H9 (cell line): ENCODE results near the gene PICALM. TPM values are rescaled to one million over a fixed set of nuclear protein-coding genes. Genes with fewer than 3 reads are reported as not detected.

Experiments
- DNase-seq: peaks from one replicate; pipeline ENCODE4 v3.0.0-alpha.2; 2017
- H2AFZ ChIP-seq: one replicate; pipeline ENCODE4 v1.6.1; 2013; ENCODE audit warnings: mild to moderate bottlenecking, low read length, control low read depth, moderate library complexity
- H2AK5ac ChIP-seq: 2 replicates; pipeline ENCODE4 v1.6.1; 2013; ENCODE audit warnings: low read length, control low read depth, mixed read lengths; ENCODE audit not compliant: insufficient read length
- H2BK120ac ChIP-seq: one replicate; pipeline ENCODE4 v1.6.1; 2013; ENCODE audit warnings: low read depth, mild to moderate bottlenecking, low read length, control low read depth, inconsistent platforms; ENCODE audit not compliant: poor library complexity, severe bottlenecking
- H2BK12ac ChIP-seq: 2 replicates; pipeline ENCODE4 v1.6.1; 2013; ENCODE audit warnings: low read length, control low read depth, mixed read lengths, low read depth; ENCODE audit not compliant: insufficient read length
- H2BK15ac ChIP-seq: 2 replicates; pipeline ENCODE4 v1.6.1; 2013; ENCODE audit warnings: low read depth, low read length, control low read depth
- H2BK20ac ChIP-seq: one replicate; pipeline ENCODE4 v1.6.1; 2013; ENCODE audit warnings: low read depth, mild to moderate bottlenecking, low read length, control low read depth, inconsistent platforms; ENCODE audit not compliant: poor library complexity, severe bottlenecking
- H2BK5ac ChIP-seq: 2 replicates; pipeline ENCODE4 v1.6.1; 2013; ENCODE audit warnings: low read length, control low read depth, mixed read lengths; ENCODE audit not compliant: insufficient read length
- H3K14ac ChIP-seq: 2 replicates; pipeline ENCODE4 v1.6.1; 2013; ENCODE audit warnings: low read length, control low read depth; ENCODE audit not compliant: insufficient read depth
- H3K18ac ChIP-seq: 2 replicates; pipeline ENCODE4 v1.6.1; 2013; ENCODE audit warnings: low read depth, mild to moderate bottlenecking, mixed read lengths, low read length, control low read depth; ENCODE audit not compliant: insufficient read length
- H3K23ac ChIP-seq: 2 replicates; pipeline ENCODE4 v1.6.1; 2013; ENCODE audit warnings: low read length, control low read depth, mixed read lengths, low read depth; ENCODE audit not compliant: insufficient read length
- H3K23me2 ChIP-seq: 2 replicates; pipeline ENCODE4 v1.6.1; 2013; ENCODE audit warnings: low read depth, mild to moderate bottlenecking, mixed read lengths, low read length, control low read depth; ENCODE audit not compliant: insufficient read length, poor library complexity, severe bottlenecking
- H3K27ac ChIP-seq: 2 replicates; pipeline ENCODE4 v1.5.1; 2013; ENCODE audit warnings: low read length, control low read depth, mixed read lengths, low read depth; ENCODE audit not compliant: insufficient read length
- H3K27me3 ChIP-seq: 2 replicates; pipeline ENCODE4 v1.6.1; 2013; ENCODE audit warnings: low read length, control low read depth, inconsistent platforms; ENCODE audit not compliant: insufficient read depth
- H3K4ac ChIP-seq: 2 replicates; pipeline ENCODE4 v1.6.1; 2013; ENCODE audit warnings: low read depth, mild to moderate bottlenecking, control low read depth, inconsistent platforms, low read length, moderate library complexity
- H3K4me1 ChIP-seq: 2 replicates; pipeline ENCODE4 v1.6.1; 2013; ENCODE audit warnings: low read length, control low read depth, inconsistent platforms; ENCODE audit not compliant: insufficient read depth
- H3K4me2 ChIP-seq: 2 replicates; pipeline ENCODE4 v1.6.1; 2013; ENCODE audit warnings: low read length, control low read depth, mixed read lengths; ENCODE audit not compliant: insufficient read length, insufficient read depth
- H3K56ac ChIP-seq: 2 replicates; pipeline ENCODE4 v1.6.1; 2013; ENCODE audit warnings: low read depth, mild to moderate bottlenecking, mixed read lengths, low read length, control low read depth; ENCODE audit not compliant: insufficient read length
- H3K79me1 ChIP-seq: 2 replicates; pipeline ENCODE4 v1.6.1; 2013; ENCODE audit warnings: low read depth, mild to moderate bottlenecking, moderate library complexity, low read length, control low read depth, inconsistent platforms; ENCODE audit not compliant: insufficient read depth, poor library complexity, severe bottlenecking
- H3K79me2 ChIP-seq: 2 replicates; pipeline ENCODE4 v1.6.1; 2013; ENCODE audit warnings: low read length, control low read depth, inconsistent platforms; ENCODE audit not compliant: insufficient read depth
- H3K9ac ChIP-seq: 2 replicates; pipeline ENCODE4 v1.6.1; 2013; ENCODE audit warnings: low read length, control low read depth, mixed read lengths; ENCODE audit not compliant: insufficient read length; ENCODE audit errors: extremely low read depth
- H3K9me3 ChIP-seq: one replicate; pipeline ENCODE4 v1.6.1; 2013; ENCODE audit warnings: low read depth, low read length, inconsistent platforms; ENCODE audit not compliant: control insufficient read depth
- H3T11ph ChIP-seq: one replicate; pipeline ENCODE4 v1.6.1; 2013; ENCODE audit warnings: mild to moderate bottlenecking, low read length, control low read depth, inconsistent platforms
- H4K20me1 ChIP-seq: one replicate; pipeline ENCODE4 v1.6.1; 2013; ENCODE audit not compliant: control insufficient read depth, insufficient read length, insufficient read depth
- H4K5ac ChIP-seq: 2 replicates; pipeline ENCODE4 v1.6.1; 2013; ENCODE audit warnings: low read depth, mild to moderate bottlenecking, mixed read lengths, low read length, control low read depth; ENCODE audit not compliant: insufficient read length
- H4K8ac ChIP-seq: replicated peaks from 2 replicates; pipeline ENCODE4 v1.6.1; 2013; ENCODE audit warnings: low read length, control low read depth, mixed read lengths, low read depth; ENCODE audit not compliant: insufficient read length
- H4K91ac ChIP-seq: 2 replicates; pipeline ENCODE4 v1.6.1; 2013; ENCODE audit warnings: low read depth, mild to moderate bottlenecking, moderate library complexity, mixed read lengths, low read length, control low read depth; ENCODE audit not compliant: insufficient read length
- H3K27ac Mint-ChIP-seq, 3 experiments: 2 replicates in 2 of 3; 3 replicates in 1 of 3; pipeline ENCODE4 v1.8.0; 2020 to 2021; ENCODE audit warnings: mixed read lengths in 3 of 3, mild to moderate bottlenecking in 1 of 3, moderate library complexity in 1 of 3
- H3K27me3 Mint-ChIP-seq: 2 replicates; pipeline ENCODE4 v1.8.0; 2021; ENCODE audit warnings: low read depth, mild to moderate bottlenecking, moderate library complexity, mixed read lengths
- H3K36me3 Mint-ChIP-seq, 3 experiments: 2 replicates in 2 of 3; 3 replicates in 1 of 3; pipeline ENCODE4 v1.8.0; 2020 to 2021; ENCODE audit warnings: low read depth in 3 of 3, mixed read lengths in 3 of 3; ENCODE audit not compliant: insufficient read depth in 1 of 3
- H3K4me1 Mint-ChIP-seq, 2 experiments: 2 replicates each; pipeline ENCODE4 v1.8.0; 2020; ENCODE audit warnings: mixed read lengths in 2 of 2
- H3K4me3 Mint-ChIP-seq, 2 experiments: 2 replicates in 1 of 2; 3 replicates in 1 of 2; pipeline ENCODE4 v1.8.0; 2020 to 2021; ENCODE audit warnings: mild to moderate bottlenecking in 2 of 2, mixed read lengths in 2 of 2, moderate library complexity in 1 of 2
- H3K9me3 Mint-ChIP-seq, 2 experiments: 2 replicates in 1 of 2; 3 replicates in 1 of 2; pipeline ENCODE4 v1.8.0; 2020; ENCODE audit warnings: mild to moderate bottlenecking in 2 of 2, mixed read lengths in 2 of 2, moderate library complexity in 1 of 2
- CTCF ChIP-seq: fragments of 200-600 bp; sonication (generic); conservative IDR thresholded peaks from 3 replicates; pipeline ENCODE4 v1.8.0; 2021; ENCODE audit warnings: antibody characterized with exemption, mild to moderate bottlenecking
- whole genome bisulfite sequencing: extraction: QIAGEN DNeasy Blood & Tissue Kit; methylation state at CpG from one replicate; pipeline ENCODE4 v1.1.7; 2013; ENCODE audit warnings: missing lambda C conversion rate, low lambda C conversion rate, mixed read lengths; ENCODE audit not compliant: insufficient read length; ENCODE audit errors: extremely low coverage; 5-methylcytosine and 5-hydroxymethylcytosine counted together
- total RNA-seq: library from RNA; stranded (reverse); gene quantifications from 2 replicates; pipeline ENCODE4 v1.2.1, GENCODE V29; 2021

The PICALM gene
- total RNA-seq, 1 experiment from 2014 or later, result 76.4 TPM

GRCh38 chr11:86081455-86081854 is 12.6 kb upstream of the PICALM start:
- Histone ChIP-seq H4K5ac (no peak overlapping the region), H4K8ac (no peak overlapping the region), H3K4me2 (no peak overlapping the region), H3T11ph (no peak overlapping the region), H3K4ac (no peak overlapping the region), H2BK120ac (no peak overlapping the region), H4K91ac (no peak overlapping the region), H4K20me1 (no peaks in the 10 kb centered on the region), H3K23ac (no peak overlapping the region), H3K27me3 (no peaks in the 10 kb centered on the region), H3K14ac (no peak overlapping the region), H2AFZ (no peak overlapping the region), H3K18ac (no peak overlapping the region), H3K4me1 (no peaks in the 10 kb centered on the region), H3K27ac (no peak overlapping the region), H3K9ac (no peak overlapping the region), H2AK5ac (no peak overlapping the region), H3K9me3 (no peaks in the 10 kb centered on the region), H2BK20ac (no peak overlapping the region), H2BK5ac (no peak overlapping the region), H2BK15ac (no peak overlapping the region), H3K79me2 (no peaks in the 10 kb centered on the region), H3K79me1 (no peaks in the 10 kb centered on the region), H3K56ac (no peak overlapping the region), H2BK12ac (no peak overlapping the region), H3K23me2 (no peaks in the 10 kb centered on the region)
- H3K4me1 Mint-ChIP-seq, result no peaks in the 10 kb centered on the region
- TF ChIP-seq CTCF, result no peak
- no peak overlapping the region for H3K27ac Mint-ChIP-seq
- no peaks in the 10 kb centered on the region for H3K27me3 Mint-ChIP-seq
- DNase-seq, result no peak
- no peak overlapping the region for H3K4me3 Mint-ChIP-seq
- H3K9me3 Mint-ChIP-seq, result no peaks in the 10 kb centered on the region
- no peaks in the 10 kb centered on the region; a peak in 1 of 7 replicates for H3K36me3 Mint-ChIP-seq
- no CpG with 5 or more reads among the region's 3 CpGs for WGBS
